Liver (tissue), 9 donors: ENCODE results near the gene ZNF546. TPM values are rescaled to one million over a fixed set of nuclear protein-coding genes. Genes with fewer than 3 reads are reported as not detected.

Experiments used
- DNase-seq: peaks from one replicate; pipeline ENCODE4 v3.0.0-alpha.2; 2017; ENCODE audit warnings: low spot score
- H3K27ac ChIP-seq, 2 donors: one replicate each; pipeline ENCODE4 v1.7.0; 2013; ENCODE audit warnings: inconsistent platforms in 2 of 2, low read length in 2 of 2, control low read depth in 1 of 2, low read depth in 1 of 2, mild to moderate bottlenecking in 1 of 2
- H3K27me3 ChIP-seq, 4 donors: one replicate each; pipeline versions ENCODE4 v1.6.1 to v1.7.0; 2013; ENCODE audit warnings: low read length in 3 of 4, inconsistent platforms in 1 of 4, mild to moderate bottlenecking in 1 of 4, moderate library complexity in 1 of 4; ENCODE audit not compliant: control insufficient read depth in 4 of 4, insufficient read depth in 4 of 4
- H3K36me3 ChIP-seq, 4 donors: one replicate each; pipeline versions ENCODE4 v1.6.1 to v1.7.0; 2013; ENCODE audit warnings: low read length in 3 of 4, mild to moderate bottlenecking in 3 of 4, low read depth in 1 of 4, moderate library complexity in 1 of 4; ENCODE audit not compliant: control insufficient read depth in 4 of 4, insufficient read depth in 3 of 4
- H3K4me1 ChIP-seq, 4 donors: one replicate each; pipeline versions ENCODE4 v1.6.1 to v1.7.0; 2013; ENCODE audit warnings: low read length in 3 of 4, mild to moderate bottlenecking in 3 of 4, moderate library complexity in 1 of 4; ENCODE audit not compliant: control insufficient read depth in 4 of 4, insufficient read depth in 4 of 4
- H3K4me3 ChIP-seq, 3 donors: one replicate each; pipeline versions ENCODE4 v1.6.1 to v1.7.0; 2013; ENCODE audit warnings: low read length in 3 of 3, control low read depth in 1 of 3, low read depth in 1 of 3, mild to moderate bottlenecking in 1 of 3
- H3K9ac ChIP-seq, 2 donors: one replicate each; pipeline ENCODE4 v1.7.0; 2013; ENCODE audit warnings: low read length in 2 of 2, mild to moderate bottlenecking in 2 of 2, moderate library complexity in 2 of 2, control low read depth in 1 of 2, low read depth in 1 of 2
- H3K9me3 ChIP-seq, 4 donors: one replicate each; pipeline versions ENCODE4 v1.6.1 to v1.7.0; 2013; ENCODE audit warnings: low read length in 3 of 4; ENCODE audit not compliant: control insufficient read depth in 4 of 4
- ATF3 ChIP-seq: IDR thresholded peaks from 2 replicates; pipeline ENCODE4 v1.6.1; 2016; ENCODE audit warnings: antibody characterized with exemption
- CTCF ChIP-seq: fragments of 150-350 bp; IDR thresholded peaks from 2 replicates; pipeline ENCODE4 v1.5.1; 2017; ENCODE audit warnings: improper control_type of control experiment, low read depth, low read length; ENCODE audit not compliant: missing input control
- EGR1 ChIP-seq, 2 donors: IDR thresholded peaks; 2 replicates each; pipeline ENCODE4 v1.6.1; 2016 to 2018; ENCODE audit warnings: antibody characterized with exemption in 2 of 2, low read depth in 2 of 2
- FOXA1 ChIP-seq: IDR thresholded peaks from 2 replicates; pipeline ENCODE4 v1.6.1; 2016; ENCODE audit warnings: antibody characterized with exemption
- FOXA2 ChIP-seq: IDR thresholded peaks from 2 replicates; pipeline ENCODE4 v1.6.1; 2016; ENCODE audit warnings: antibody characterized with exemption
- GABPA ChIP-seq, 2 donors: IDR thresholded peaks in 1 of 2; conservative IDR thresholded peaks in 1 of 2; 2 replicates each; pipeline ENCODE4 v1.6.1; 2016; ENCODE audit warnings: antibody characterized with exemption in 2 of 2, mild to moderate bottlenecking in 1 of 2, moderate library complexity in 1 of 2
- HNF4A ChIP-seq, 2 donors: conservative IDR thresholded peaks; 2 replicates each; pipeline ENCODE4 v1.6.1; 2016; ENCODE audit warnings: antibody characterized with exemption in 2 of 2, mild to moderate bottlenecking in 2 of 2
- HNF4G ChIP-seq: IDR thresholded peaks from 2 replicates; pipeline ENCODE4 v1.6.1; 2016; ENCODE audit warnings: antibody characterized with exemption
- JUND ChIP-seq, 2 donors: IDR thresholded peaks; 2 replicates each; pipeline ENCODE4 v1.6.1; 2016; ENCODE audit warnings: antibody characterized with exemption in 2 of 2
- MAX ChIP-seq: IDR thresholded peaks from 2 replicates; pipeline ENCODE4 v1.6.1; 2016; ENCODE audit warnings: antibody characterized with exemption
- NR2F2 ChIP-seq: IDR thresholded peaks from 2 replicates; pipeline ENCODE4 v1.6.1; 2016; ENCODE audit warnings: antibody characterized with exemption
- RAD21 ChIP-seq, 2 donors: IDR thresholded peaks; 2 replicates each; pipeline ENCODE4 v1.6.1; 2016; ENCODE audit warnings: antibody characterized with exemption in 2 of 2, mild to moderate bottlenecking in 2 of 2
- REST ChIP-seq: IDR thresholded peaks from 2 replicates; pipeline ENCODE4 v1.6.1; 2016; ENCODE audit warnings: antibody characterized with exemption, mild to moderate bottlenecking
- RXRA ChIP-seq, 2 donors: IDR thresholded peaks; 2 replicates each; pipeline ENCODE4 v1.6.1; 2017 to 2018; ENCODE audit warnings: antibody characterized with exemption in 2 of 2, mild to moderate bottlenecking in 1 of 2
- SP1 ChIP-seq: IDR thresholded peaks from 2 replicates; pipeline ENCODE4 v1.6.1; 2018; ENCODE audit warnings: antibody characterized with exemption, mild to moderate bottlenecking
- TAF1 ChIP-seq: conservative IDR thresholded peaks from 2 replicates; pipeline ENCODE4 v1.6.1; 2016; ENCODE audit warnings: antibody characterized with exemption, mild to moderate bottlenecking
- YY1 ChIP-seq: IDR thresholded peaks from 2 replicates; pipeline ENCODE4 v1.6.1; 2016; ENCODE audit warnings: antibody characterized with exemption, mild to moderate bottlenecking
- ZBTB33 ChIP-seq: IDR thresholded peaks from 2 replicates; pipeline ENCODE4 v1.6.1; 2016; ENCODE audit warnings: antibody characterized with exemption
- WGBS: extraction: QIAGEN DNeasy Blood & Tissue Kit; methylation state at CpG from one replicate; pipeline ENCODE4 v1.1.7; 2013; 5-methylcytosine and 5-hydroxymethylcytosine counted together
- polyA plus RNA-seq, 2 donors: library from polyadenylated mRNA; stranded (reverse) in 1 of 2; unstranded in 1 of 2; fragments of 200-250 nt in 1 of 2; fragments of >200 nt in 1 of 2; fragmentation: Nextera tagmentation in 1 of 2; extraction: Ambion mirVana in 1 of 2; gene quantifications; one replicate each; pipeline versions ENCODE4 v1.2.1 to v1.2.3, GENCODE V29; 2013 to 2015
- total RNA-seq, 2 donors: library from RNA; depleted of rRNA; stranded (reverse); fragments of >200 nt; gene quantifications; one replicate each; pipeline ENCODE4 v1.2.3, GENCODE V29; 2014
- donor health status: healthy.
- donor health status: healthy.
- donor health status: healthy.
- donor health status: healthy.
- donor health status: healthy.

Gene ZNF546
- total and polyA plus RNA-seq, 4 donors = 1.1 to 4.9 (median 2.2) TPM

- Histone ChIP-seq H3K4me3 (peak overlapping the region; percentile 58 to 98 (median 94)), H3K27ac (peak overlapping the region; percentile 84 to 87), H3K4me1 (peaks cover 5 to 15% (median 8%) of the 10 kb centered on the region in 4 donors), H3K27me3 (no peaks in the 10 kb centered on the region), H3K9ac (peak overlapping the region; percentile 68 to 96), H3K36me3 (peaks cover 0 to 4% (median 0%) of the 10 kb centered on the region in 4 donors), H3K9me3 (peaks cover 0 to 2% (median 1%) of the 10 kb centered on the region in 4 donors)
- DNase-seq = no peak
- TF ChIP-seq REST (no peak), ZBTB33 (no peak), RAD21 (IDR thresholded peaks at IDR 0.05) (no peak), RXRA (IDR thresholded peaks at IDR 0.05) (no peak), HNF4G (no peak), MAX (no peak), FOXA2 (no peak), HNF4A (conservative IDR thresholded peaks at IDR 0.05) (no peak), EGR1 (IDR thresholded peaks at IDR 0.05; ENCODE audit: low read depth in 2 of 2) (no peak), YY1 (no peak), FOXA1 (no peak), SP1 (no peak), TAF1 (no peak), ATF3 (no peak), NR2F2 (no peak), GABPA (IDR thresholded peaks at IDR 0.05 in 1 of 2, conservative IDR thresholded peaks at IDR 0.05 in 1 of 2) (no peak), CTCF (no peak), JUND (IDR thresholded peaks at IDR 0.05) (no peak)
- WGBS = 65% methylated on average over 5 of the region's 5 CpGs
Observed at GRCh38 chr19:39997638-39998216, 867 bp downstream of the ZNF546 start.
